ENCODE measurements around the gene LCTL.

- TF ChIP-seq POLR2A (IDR thresholded peaks at IDR 0.05) (no peak), POLR2AphosphoS5 (IDR thresholded peaks at IDR 0.05) (no peak)
Measured at GRCh38 chr15:66542896-66543295, 22.9 kb downstream of the LCTL start.
